ENCODE data around the gene BICDL1. TPM values are rescaled to one million over a fixed set of nuclear protein-coding genes. Genes with fewer than 3 reads are reported as not detected.

Gene BICDL1
- total RNA-seq, 1 experiment from 2014 or later, result 18.2 TPM

DNA sequence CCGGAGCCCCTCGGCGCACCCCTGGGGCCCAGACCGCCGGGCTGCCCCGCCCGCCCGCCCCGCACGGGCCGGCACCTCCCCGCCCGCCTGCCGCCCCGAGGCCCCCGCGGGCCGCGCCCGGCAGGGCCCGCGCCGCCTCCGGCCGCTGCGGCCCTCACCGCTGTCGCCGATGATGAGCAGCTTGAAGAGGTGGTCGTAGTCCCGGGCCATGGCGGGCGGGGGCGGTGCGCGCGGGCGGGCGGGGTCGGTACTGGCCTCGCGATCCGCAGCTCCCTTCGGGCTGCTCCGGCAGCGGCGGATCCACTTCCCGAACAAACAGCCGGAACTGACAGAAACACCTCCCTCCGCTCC is 127.4 kb downstream of the BICDL1 start, which contains the start of gene RAB35:
RAB35 (minus strand) TSS at position 313 of the 351 bp plus-strand sequence; CDS start at position 210, 103 bp downstream.
- Histone ChIP-seq H2AFZ (ENCODE audit: low read depth, low read length, poor library complexity, severe bottlenecking) (no peak within 1 kb of the TSS), H3K9me2 (ENCODE audit: insufficient read depth) (no peaks in the 10 kb centered on the region), H3K4me2 (ENCODE audit: low read length) (peak within 1 kb of the TSS; percentile 96), H3K4me3 (replicated peaks in 1 of 2; ENCODE audit: low read depth in 1 of 2, low read length in 2 of 2) (peak within 1 kb of the TSS; percentile 60 to 65), H3K9ac (ENCODE audit: low read length) (peak within 1 kb of the TSS; percentile 75), H3K4me1 (ENCODE audit: control insufficient read depth in 1 of 2, insufficient read depth in 2 of 2, low read length in 2 of 2) (peaks cover 17 to 27% of the 10 kb centered on the region in 2 experiments), H3K9me3 (ENCODE audit: control insufficient read depth in 1 of 2, insufficient read depth in 1 of 2, low read depth in 1 of 2, low read length in 2 of 2) (no peaks in the 10 kb centered on the region), H3K27me3 (ENCODE audit: insufficient read depth, low read length) (no peaks in the 10 kb centered on the region), H3K79me2 (ENCODE audit: insufficient read depth, low read length) (peaks cover 64% of the 10 kb centered on the region), H3K36me3 (ENCODE audit: control insufficient read depth in 1 of 2, insufficient read depth in 2 of 2, low read length in 2 of 2) (peaks cover 4 to 15% of the 10 kb centered on the region in 2 experiments; a peak in 2 of 4 replicates), H3K27ac (ENCODE audit: low read depth, low read length) (peak within 1 kb of the TSS; percentile 70), H4K20me1 (ENCODE audit: insufficient read depth) (no peaks in the 10 kb centered on the region)
- no peak for DNase-seq (ENCODE audit: low read depth, low spot score)
- intact Hi-C loops (cut with micrococcal nuclease), result loop anchor here (5.0 kb wide), 1 partner anchor 66 kb away; no protein-coding TSS in a partner anchor
- RAD21 ChIA-PET (ENCODE audit: low non-redundant PET in 1 of 2, low total read pairs in 2 of 2, uncharacterized antibody in 2 of 2, unreplicated experiment in 2 of 2), result interaction anchor here in 1 of 2 experiments (0.5 kb wide), 1 partner anchor 175 kb away, joined by 4 read pairs; the partner anchor contains the start of gene RNU4-2
- peak; percentile 80 for TF ChIP-seq ZFX (IDR thresholded peaks at IDR 0.05)
- no peak for TF ChIP-seq FOSL1 (IDR thresholded peaks at IDR 0.05; ENCODE audit: low read depth)
- no peak for ATAC-seq
- POLR2A ChIA-PET, result interaction anchor here (0.9 to 2.3 kb wide), 4 partner anchors 9 to 175 kb away, joined by 4 to 22 read pairs (median 6); partner anchors contain the start of genes RNU4-2 and RPLP0
- no TSS peak for BruUV-seq (replicated peaks)
- CTCF ChIA-PET, result interaction anchor here (1.0 kb wide), 1 partner anchor 149 kb away, joined by 5 read pairs; the partner anchor contains the start of gene PXN

- Histone ChIP-seq H4K20me1 (ENCODE audit: insufficient read depth) (no peaks in the 10 kb centered on the region), H3K79me2 (ENCODE audit: insufficient read depth, low read length) (peaks cover 58% of the 10 kb centered on the region), H3K9me2 (ENCODE audit: insufficient read depth) (no peaks in the 10 kb centered on the region), H3K4me1 (ENCODE audit: control insufficient read depth in 1 of 2, insufficient read depth in 2 of 2, low read length in 2 of 2) (peaks cover 17 to 27% of the 10 kb centered on the region in 2 experiments), H3K4me3 (replicated peaks in 1 of 2; ENCODE audit: low read depth in 1 of 2, low read length in 2 of 2) (peak overlapping the region; percentile 60 to 65), H3K27me3 (ENCODE audit: insufficient read depth, low read length) (no peaks in the 10 kb centered on the region), H3K4me2 (ENCODE audit: low read length) (peak overlapping the region; percentile 96), H3K9ac (ENCODE audit: low read length) (peak overlapping the region; percentile 75), H3K9me3 (ENCODE audit: control insufficient read depth in 1 of 2, insufficient read depth in 1 of 2, low read depth in 1 of 2, low read length in 2 of 2) (no peaks in the 10 kb centered on the region), H2AFZ (ENCODE audit: low read depth, low read length, poor library complexity, severe bottlenecking) (no peak overlapping the region), H3K36me3 (ENCODE audit: control insufficient read depth in 1 of 2, insufficient read depth in 2 of 2, low read length in 2 of 2) (peaks cover 4 to 15% of the 10 kb centered on the region in 2 experiments; a peak in 2 of 4 replicates), H3K27ac (ENCODE audit: low read depth, low read length) (peak overlapping the region; percentile 70)
- ATAC-seq (peak; percentile 81), DNase-seq (ENCODE audit: low read depth, low spot score) (peak; percentile 67)
- no TSS peak for BruUV-seq (replicated peaks)
- ChIA-PET RAD21 (ENCODE audit: low non-redundant PET in 1 of 2, low total read pairs in 2 of 2, uncharacterized antibody in 2 of 2, unreplicated experiment in 2 of 2) (interaction anchor here in 1 of 2 experiments (0.5 kb wide), 1 partner anchor 174 kb away, joined by 4 read pairs; the partner anchor contains the start of gene RNU4-2), CTCF (interaction anchor here (1.0 kb wide), 1 partner anchor 148 kb away, joined by 5 read pairs; the partner anchor contains the start of gene PXN), POLR2A (interaction anchor here (0.6 to 2.3 kb wide), 5 partner anchors 9 to 174 kb away, joined by 4 to 22 read pairs (median 6); partner anchors contain the start of genes RNU4-2 and RPLP0)
- intact Hi-C loops (cut with micrococcal nuclease), result loop anchor here (5.0 kb wide), 1 partner anchor 65 kb away; no protein-coding TSS in a partner anchor
- TF ChIP-seq SRF (IDR thresholded peaks at IDR 0.05; ENCODE audit: low read depth), result no peak
- TF ChIP-seq, protein P1, sequence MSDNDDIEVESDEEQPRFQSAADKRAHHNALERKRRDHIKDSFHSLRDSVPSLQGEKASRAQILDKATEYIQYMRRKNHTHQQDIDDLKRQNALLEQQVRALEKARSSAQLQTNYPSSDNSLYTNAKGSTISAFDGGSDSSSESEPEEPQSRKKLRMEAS (IDR thresholded peaks at IDR 0.05), result peak; percentile 88
- TF ChIP-seq SIN3A (IDR thresholded peaks at IDR 0.05; ENCODE audit: low read depth), result peak; percentile 97
- peak; percentile 59; the same call in 1 of the 2 replicates for TF ChIP-seq ZFX (IDR thresholded peaks at IDR 0.05)
- peak; percentile 69 for TF ChIP-seq POLR2A (IDR thresholded peaks at IDR 0.05; ENCODE audit: borderline replicate concordance, extremely low read depth, insufficient read depth, insufficient read length)
- TF ChIP-seq, protein P2, sequence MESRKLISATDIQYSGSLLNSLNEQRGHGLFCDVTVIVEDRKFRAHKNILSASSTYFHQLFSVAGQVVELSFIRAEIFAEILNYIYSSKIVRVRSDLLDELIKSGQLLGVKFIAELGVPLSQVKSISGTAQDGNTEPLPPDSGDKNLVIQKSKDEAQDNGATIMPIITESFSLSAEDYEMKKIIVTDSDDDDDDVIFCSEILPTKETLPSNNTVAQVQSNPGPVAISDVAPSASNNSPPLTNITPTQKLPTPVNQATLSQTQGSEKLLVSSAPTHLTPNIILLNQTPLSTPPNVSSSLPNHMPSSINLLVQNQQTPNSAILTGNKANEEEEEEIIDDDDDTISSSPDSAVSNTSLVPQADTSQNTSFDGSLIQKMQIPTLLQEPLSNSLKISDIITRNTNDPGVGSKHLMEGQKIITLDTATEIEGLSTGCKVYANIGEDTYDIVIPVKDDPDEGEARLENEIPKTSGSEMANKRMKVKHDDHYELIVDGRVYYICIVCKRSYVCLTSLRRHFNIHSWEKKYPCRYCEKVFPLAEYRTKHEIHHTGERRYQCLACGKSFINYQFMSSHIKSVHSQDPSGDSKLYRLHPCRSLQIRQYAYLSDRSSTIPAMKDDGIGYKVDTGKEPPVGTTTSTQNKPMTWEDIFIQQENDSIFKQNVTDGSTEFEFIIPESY (IDR thresholded peaks at IDR 0.05; ENCODE audit: extremely low read depth, insufficient replicate concordance, low read length), result peak; percentile 18
- TF ChIP-seq EZH2phosphoT487 (IDR thresholded peaks at IDR 0.05; ENCODE audit: borderline replicate concordance), result no peak
- TF ChIP-seq POLR2AphosphoS5 (IDR thresholded peaks at IDR 0.05; ENCODE audit: low read depth, low read length), result peak; percentile 94
These were observed 128.0 kb downstream of the BICDL1 start for GRCh38 chr12:120116792-120117651.
